Measurements from ENCODE around the gene CDH18.

CDH18 gene

DNA sequence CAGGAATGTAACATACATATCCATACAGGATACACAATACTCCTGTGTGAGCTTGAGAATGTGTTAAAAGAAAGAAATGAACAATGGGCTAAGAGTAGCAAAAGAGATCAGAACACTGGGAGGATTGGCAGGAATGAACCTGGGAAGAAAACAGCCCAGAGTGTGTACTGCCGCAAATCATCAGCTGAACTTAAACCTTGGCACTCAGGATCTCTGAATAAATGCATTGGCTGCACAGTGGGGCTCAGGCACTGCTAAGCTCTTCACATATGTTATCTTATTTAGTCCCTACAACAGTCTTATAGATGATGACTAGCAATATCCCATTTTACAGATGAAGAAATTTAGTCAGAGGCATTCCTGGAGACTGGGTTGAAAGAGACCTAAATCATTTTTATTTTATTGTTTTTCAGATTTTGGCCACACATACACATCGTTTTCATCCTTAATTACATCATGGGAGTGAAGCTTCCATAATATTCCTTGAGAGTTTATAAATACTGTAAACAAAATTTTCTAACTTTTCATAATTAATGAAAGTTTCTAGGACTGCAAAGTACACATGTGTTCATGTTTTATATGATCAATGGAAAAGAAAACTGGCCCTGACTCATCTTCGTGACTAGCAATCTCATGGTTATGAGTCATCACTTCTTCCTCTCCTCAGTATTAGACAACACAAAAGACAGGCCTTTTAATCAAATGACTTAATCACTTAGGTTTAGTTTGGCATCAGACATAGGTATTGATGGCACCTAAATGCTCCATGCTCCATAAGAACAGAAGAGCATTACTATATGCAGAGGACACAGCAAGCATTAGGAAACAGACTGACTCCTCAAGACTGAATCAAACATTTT is 59.2 kb downstream of the CDH18 start:
- DNase-seq (ENCODE audit: low spot score), result no peak

GRCh38 chr5:19927919-19928318 is 60.1 kb downstream of the CDH18 start:
- DNase-seq (ENCODE audit: low spot score), result no peak

DNA sequence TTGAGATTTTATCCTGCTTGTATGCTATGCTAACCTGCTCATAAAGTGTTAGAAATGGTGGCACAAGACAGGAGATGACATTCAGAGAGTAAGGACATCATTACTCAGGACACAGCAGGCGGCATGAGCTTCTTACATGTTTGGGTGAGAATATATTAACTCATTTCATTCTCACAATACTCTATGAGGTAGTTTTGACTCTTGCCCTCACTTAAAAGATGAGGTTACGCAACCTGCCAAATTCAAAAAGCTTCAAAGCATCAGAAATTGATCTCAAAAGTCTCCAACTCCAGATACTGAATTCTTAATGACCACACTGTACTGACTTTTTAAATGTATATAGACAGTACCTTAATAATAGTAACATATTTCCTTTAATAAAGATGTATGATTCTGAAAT is 60.8 kb downstream of the CDH18 start:
- DNase-seq (ENCODE audit: low spot score), result no peak

DNA sequence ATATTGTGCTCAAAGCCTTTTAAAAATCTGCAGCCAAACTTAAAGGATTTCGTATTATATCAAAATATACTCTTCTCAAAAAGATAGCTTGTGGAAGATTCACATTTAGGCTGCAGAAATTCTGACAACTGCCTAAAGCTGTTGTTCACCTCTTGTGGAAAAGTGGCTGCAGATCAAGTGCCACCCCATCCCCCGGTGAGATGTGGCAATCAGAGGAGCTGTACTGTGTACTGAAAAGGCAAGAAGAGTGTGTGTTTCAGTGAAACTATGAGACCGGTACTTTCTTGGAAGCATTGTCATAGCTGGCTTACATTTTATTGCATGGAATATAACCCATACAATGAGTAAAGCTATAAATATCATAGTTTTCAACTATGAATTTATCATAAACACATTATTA is 64.3 kb downstream of the CDH18 start:
- no peak for DNase-seq (ENCODE audit: low spot score)

DNA sequence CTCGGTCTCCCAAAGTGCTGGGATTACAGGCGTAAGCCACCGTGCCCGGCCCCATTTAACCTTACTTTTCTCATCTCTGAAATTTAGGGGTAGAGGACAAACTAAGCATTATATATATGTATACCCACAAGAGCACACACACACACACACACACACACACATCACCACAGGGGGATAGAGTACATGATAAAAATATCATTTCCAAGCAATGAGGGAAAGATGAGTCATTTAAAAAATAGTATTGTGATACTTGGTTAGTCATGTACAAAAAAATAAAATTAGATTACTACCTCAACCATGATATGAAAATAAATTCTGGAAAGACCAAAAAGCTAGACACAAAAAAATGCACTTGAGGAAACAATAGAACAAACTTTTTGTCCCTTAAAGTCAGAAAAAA is 67.2 kb downstream of the CDH18 start:
- DNase-seq (ENCODE audit: low spot score), result no peak

- no peak for DNase-seq (ENCODE audit: low spot score)
Observed at GRCh38 chr5:19918780-19919179, 69.2 kb downstream of the CDH18 start.

DNA sequence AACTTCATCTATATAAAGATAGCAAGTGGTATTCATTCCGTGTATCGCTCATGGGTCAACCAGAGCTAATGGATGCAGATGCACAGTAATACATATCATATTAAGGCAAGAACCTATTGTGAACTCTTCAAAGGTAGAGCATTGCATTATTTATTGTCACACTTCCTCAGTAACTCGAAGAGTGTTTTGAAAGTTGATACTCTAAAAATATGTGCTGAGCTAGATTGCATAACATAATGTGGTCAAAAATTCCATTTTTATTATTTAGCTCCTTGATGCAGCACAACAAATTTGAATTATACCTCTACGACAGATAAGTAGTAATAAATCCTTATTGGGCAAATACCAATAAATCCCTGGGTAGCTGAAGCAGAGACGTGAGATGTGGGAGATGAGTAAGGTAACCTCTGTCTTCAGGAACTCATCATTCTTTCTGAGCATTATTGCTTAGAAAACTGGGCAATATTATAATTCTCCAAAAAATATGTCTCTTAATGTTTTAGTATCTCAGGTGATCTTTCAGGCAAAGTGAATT is 70.3 kb downstream of the CDH18 start:
- no peak for DNase-seq (ENCODE audit: low spot score)

GRCh38 chr5:19910136-19910535 is 77.9 kb downstream of the CDH18 start:
- no peak for DNase-seq (ENCODE audit: low spot score)

- DNase-seq (ENCODE audit: low spot score), result no peak
Observed at GRCh38 chr5:19904766-19905165, 83.2 kb downstream of the CDH18 start.

- DNase-seq (ENCODE audit: low spot score), result no peak
Observed at GRCh38 chr5:19903611-19904010, 84.4 kb downstream of the CDH18 start.

DNA sequence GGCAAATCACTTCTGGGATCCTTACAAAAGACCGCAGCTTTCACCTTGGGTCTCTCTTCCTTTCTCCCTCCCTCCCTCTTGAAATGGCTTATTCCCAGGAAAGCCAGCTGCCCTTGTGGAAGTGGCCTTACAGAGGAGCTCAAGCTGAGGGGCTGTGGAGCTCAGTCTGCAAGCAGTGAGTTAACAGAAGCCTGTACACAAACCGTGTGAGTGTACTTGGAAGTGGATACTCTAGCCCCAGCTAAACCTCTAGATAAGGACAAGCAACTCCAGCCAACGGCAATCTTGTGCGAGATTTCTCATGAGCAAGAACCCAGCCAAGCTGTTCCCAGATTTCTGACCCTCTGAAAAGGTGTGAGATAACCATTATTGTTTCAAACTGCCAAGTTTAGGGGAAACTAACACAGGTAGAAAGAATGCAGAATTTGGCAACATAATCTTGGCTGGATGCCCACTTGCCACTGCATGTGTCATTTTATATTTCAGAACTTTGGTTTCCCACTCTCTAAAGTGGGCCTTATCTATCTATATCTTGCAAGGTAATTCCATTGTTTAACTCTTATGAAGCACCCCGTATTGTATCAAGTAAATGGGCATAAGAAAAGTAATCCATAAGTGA is 85.6 kb downstream of the CDH18 start:
- no peak for DNase-seq (ENCODE audit: low spot score)

GRCh38 chr5:19900269-19900668 is 87.7 kb downstream of the CDH18 start:
- no peak for DNase-seq (ENCODE audit: low spot score)

- no peak for DNase-seq (ENCODE audit: low spot score)
Observed at GRCh38 chr5:19891658-19892057, 96.3 kb downstream of the CDH18 start.

DNA sequence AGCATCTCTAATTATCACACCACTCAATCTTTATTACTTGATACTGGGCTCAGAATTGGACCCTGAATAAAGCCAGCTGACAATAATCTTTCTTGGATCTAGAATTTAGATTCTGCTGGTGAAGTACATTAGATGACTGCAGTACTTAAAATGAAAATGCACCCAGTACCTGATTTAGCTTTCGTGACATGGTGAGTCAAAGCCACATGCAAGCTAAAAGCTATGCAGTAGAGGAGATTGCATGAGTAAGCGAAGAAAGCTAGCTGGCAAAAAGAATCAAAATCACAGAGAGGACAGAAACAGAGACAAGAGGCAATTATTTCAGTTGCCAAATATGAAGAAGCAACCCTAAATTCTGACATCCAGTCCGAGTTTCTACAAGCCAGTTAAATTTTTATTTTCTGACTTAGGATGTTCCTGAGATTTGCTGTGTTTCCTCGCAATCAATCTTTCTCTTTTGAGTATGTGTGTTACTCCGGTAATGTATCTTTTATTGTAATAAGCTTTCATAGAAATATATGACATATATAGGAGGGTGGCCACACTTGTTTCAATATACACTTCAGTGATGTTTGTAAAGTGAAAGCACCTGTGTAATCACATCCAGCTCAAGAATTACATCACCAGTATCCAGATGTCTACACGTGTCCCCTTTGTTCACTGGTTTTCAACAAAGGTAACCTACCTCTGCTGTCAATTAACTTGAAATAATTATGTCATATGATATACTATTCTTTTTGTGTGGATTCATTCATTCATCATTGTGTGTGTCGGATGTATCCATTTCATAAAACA is 101.7 kb downstream of the CDH18 start:
- no peak for DNase-seq (ENCODE audit: low spot score)

DNA sequence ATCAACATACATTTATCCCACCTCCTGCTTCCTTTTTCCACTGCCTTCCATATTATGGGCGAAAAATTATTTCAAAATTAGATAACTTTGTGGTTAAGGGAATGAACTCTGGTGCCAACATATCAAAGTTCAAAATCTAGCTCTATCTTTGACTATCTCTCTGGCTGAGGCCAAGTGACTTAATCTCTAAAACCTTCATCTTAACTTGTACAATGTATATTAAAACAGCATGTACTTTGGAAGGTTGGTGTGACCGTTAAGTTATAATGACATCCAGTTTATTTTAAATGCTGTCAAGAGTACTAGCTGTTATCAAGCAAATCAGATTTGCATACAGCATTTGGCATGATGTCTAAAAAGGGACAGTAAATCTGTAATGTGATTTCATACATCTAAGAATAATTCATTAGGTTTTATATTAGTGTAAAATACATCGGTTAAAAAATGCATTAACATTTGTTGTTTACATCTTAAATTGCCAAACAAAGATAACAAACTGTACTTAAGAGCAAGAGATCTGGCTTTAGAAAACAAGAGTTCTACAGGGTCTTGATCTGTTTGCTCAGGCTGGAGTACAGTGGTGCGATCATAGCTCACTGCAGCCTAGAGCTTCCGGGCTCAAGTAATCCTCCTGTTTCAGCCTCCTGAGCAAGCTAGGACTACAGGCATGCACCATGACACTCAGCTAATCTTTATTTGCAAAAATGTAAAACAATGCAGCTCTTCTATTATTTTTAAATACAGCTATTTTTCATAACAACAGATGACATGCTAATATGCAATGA is 102.8 kb downstream of the CDH18 start:
- DNase-seq (ENCODE audit: low spot score), result no peak

GRCh38 chr5:19880859-19881436 is 107.1 kb downstream of the CDH18 start:
- no peak for DNase-seq (ENCODE audit: low spot score)

DNA sequence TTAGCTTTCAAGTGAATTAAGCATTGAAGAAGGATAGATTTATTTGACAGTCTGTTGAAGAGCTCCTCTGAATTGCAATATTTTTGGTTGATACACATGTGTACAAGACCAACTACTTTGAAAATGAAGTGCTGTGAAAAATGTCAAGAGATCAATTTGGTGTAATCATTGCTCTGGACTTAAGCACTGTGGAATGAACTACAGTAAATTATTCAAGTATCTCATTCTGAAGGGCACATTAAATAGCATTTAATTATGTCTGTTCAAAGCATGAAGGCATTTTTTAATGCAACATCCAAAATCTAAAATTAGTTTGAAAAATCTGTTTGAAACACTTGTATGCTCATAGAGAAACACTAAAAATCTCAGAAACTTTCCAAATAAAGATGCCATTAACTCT is 107.5 kb downstream of the CDH18 start:
- no peak for DNase-seq (ENCODE audit: low spot score)

DNA sequence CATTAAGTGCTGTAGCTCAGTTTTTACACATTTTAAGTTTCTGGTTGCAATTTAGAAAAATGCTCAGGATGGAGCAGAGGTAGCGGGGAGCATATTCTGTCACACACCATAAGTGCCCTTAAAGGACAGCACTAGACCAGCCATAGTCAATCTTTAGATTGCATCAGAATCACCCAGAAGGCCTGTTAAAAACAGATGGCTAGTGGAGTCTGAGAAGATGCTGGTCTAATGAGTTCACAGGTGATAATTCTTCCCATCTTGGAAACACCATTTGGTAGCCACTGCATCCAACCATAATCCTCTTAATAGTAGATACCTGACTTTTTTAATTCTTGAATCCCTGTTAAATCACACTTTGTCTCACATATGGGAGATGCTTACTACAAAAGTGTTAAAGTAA is 113.2 kb downstream of the CDH18 start:
- no peak for DNase-seq (ENCODE audit: low spot score)

DNA sequence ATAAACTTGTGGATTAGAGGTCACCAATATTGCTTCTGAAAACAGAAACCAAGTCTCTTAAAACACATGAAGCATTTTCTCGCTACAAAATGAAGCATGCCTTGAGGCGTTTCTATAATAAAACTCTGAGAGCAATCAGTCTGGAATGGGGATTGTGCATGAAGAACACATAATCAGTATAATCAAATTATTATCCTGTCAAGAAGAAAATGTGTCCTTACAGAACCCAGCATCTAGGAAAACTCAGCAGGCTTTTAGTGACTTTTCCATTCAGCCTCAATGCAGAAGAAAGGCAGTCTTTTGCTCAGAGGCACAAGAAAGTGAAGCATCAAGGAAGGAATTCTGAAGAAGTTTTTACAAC is 121.9 kb downstream of the CDH18 start:
- DNase-seq (ENCODE audit: low spot score), result no peak

GRCh38 chr5:19865336-19866089 is 122.5 kb downstream of the CDH18 start:
- DNase-seq (ENCODE audit: low spot score), result no peak

DNA sequence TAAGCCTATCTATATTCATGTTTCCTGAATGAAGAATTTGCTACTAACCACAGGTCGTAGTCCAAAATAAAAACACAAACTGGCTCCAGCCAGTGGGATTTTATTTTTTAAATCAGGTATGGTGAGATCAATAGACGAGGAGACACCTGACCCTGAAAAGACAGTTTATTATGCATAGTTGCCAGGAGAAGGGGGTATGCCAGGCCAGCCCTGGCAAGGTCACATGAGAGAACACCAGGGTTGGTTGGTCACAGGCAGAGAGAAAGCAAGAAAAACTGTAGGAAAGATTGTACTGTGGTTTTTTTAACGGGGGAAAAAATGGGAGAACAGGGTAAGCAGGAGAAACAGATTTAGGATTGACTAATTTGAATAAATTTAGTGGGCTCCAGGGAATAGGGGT is 125.3 kb downstream of the CDH18 start:
- DNase-seq (ENCODE audit: low spot score), result no peak

All from CD4-positive, alpha-beta T cell treated with Interleukin-6 at 100 ng/mL for 8 hours (primary cell).